LNCaP clone FGC (cell line): ENCODE measurements around the gene PCGF2.

Experiments
- DNase-seq: peaks from one replicate; pipeline ENCODE4 v3.0.0-alpha.2; 2011; ENCODE audit warnings: low read depth
- H3K4me3 ChIP-seq: 2 replicates; pipeline ENCODE4 v1.5.1; 2011; ENCODE audit warnings: mild to moderate bottlenecking, low read depth, low read length, control low read depth
- TF ChIP-seq, protein P1 (sequence below): IDR thresholded peaks from 2 replicates; pipeline ENCODE4 v1.5.1; 2012; ENCODE audit warnings: mild to moderate bottlenecking; ENCODE audit not compliant: control insufficient read depth, insufficient read depth; ENCODE audit errors: extremely low read depth

PCGF2 gene

DNA sequence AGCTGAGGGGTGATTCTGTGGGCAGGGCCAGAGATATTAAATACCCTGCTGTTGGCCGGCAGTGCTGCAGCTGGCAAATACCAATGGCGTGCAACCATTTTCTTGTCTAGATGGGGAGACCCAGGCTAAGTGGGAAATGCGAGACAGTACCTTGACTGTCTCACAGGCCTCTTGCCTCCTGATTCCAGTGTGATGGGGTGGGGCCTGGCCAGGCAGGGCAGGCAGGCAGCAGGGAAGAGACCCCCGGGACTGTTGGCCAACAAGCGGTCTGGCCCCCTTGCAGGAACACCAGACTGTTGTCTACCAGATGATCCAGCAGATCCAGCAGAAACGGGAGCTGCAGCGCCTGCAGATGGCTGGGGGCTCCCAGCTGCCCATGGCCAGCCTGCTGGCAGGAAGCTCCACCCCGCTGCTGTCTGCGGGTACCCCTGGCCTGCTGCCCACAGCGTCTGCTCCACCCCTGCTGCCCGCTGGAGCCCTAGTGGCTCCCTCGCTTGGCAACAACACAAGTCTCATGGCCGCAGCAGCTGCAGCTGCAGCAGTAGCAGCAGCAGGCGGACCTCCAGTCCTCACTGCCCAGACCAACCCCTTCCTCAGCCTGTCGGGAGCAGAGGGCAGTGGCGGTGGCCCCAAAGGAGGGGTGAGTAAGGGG lies 23.7 kb downstream of the PCGF2 start:
- H3K4me3 ChIP-seq: no peak overlapping the region
- TF ChIP-seq, protein P1, sequence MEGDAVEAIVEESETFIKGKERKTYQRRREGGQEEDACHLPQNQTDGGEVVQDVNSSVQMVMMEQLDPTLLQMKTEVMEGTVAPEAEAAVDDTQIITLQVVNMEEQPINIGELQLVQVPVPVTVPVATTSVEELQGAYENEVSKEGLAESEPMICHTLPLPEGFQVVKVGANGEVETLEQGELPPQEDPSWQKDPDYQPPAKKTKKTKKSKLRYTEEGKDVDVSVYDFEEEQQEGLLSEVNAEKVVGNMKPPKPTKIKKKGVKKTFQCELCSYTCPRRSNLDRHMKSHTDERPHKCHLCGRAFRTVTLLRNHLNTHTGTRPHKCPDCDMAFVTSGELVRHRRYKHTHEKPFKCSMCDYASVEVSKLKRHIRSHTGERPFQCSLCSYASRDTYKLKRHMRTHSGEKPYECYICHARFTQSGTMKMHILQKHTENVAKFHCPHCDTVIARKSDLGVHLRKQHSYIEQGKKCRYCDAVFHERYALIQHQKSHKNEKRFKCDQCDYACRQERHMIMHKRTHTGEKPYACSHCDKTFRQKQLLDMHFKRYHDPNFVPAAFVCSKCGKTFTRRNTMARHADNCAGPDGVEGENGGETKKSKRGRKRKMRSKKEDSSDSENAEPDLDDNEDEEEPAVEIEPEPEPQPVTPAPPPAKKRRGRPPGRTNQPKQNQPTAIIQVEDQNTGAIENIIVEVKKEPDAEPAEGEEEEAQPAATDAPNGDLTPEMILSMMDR: no peak
- no peak for DNase-seq

DNA sequence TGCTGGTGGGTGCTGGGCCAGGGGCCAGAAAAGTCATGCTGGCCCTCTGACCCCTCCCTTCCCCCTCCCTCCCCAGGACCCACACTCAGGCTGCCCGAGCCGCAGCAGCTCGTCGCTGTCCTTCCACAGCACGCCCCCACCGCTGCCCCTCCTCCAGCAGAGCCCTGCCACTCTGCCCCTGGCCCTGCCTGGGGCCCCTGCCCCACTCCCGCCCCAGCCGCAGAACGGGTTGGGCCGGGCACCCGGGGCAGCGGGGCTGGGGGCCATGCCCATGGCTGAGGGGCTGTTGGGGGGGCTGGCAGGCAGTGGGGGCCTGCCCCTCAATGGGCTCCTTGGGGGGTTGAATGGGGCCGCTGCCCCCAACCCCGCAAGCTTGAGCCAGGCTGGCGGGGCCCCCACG lies 26.3 kb downstream of the PCGF2 start:
- TF ChIP-seq, protein P1: no peak
- H3K4me3 ChIP-seq: no peak overlapping the region

DNA sequence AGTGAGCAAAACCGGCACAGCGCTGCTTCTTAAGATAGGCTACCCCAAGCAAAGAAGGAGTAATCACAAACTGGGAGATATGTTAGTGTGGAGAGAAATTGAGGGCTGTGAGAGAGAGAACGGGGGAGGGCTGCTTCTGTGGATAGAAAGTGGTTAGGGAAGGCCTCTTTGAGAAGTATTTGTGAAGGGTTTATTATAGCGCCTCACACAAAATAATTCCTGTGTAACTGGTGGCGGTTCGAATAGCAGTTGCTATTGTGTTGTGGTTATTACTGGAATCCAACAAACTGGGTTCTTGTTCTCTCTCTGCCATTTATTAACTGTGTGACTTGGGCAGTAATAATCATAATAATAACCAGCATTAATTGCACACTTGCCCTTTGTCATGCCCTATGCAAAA lies 27.2 kb downstream of the PCGF2 start:
- no peak overlapping the region for H3K4me3 ChIP-seq
- DNase-seq: no peak
- TF ChIP-seq, protein P1: no peak

More for the DNA sequence above, 26.3 kb downstream of the PCGF2 start:
- DNase-seq: no peak

DNA sequence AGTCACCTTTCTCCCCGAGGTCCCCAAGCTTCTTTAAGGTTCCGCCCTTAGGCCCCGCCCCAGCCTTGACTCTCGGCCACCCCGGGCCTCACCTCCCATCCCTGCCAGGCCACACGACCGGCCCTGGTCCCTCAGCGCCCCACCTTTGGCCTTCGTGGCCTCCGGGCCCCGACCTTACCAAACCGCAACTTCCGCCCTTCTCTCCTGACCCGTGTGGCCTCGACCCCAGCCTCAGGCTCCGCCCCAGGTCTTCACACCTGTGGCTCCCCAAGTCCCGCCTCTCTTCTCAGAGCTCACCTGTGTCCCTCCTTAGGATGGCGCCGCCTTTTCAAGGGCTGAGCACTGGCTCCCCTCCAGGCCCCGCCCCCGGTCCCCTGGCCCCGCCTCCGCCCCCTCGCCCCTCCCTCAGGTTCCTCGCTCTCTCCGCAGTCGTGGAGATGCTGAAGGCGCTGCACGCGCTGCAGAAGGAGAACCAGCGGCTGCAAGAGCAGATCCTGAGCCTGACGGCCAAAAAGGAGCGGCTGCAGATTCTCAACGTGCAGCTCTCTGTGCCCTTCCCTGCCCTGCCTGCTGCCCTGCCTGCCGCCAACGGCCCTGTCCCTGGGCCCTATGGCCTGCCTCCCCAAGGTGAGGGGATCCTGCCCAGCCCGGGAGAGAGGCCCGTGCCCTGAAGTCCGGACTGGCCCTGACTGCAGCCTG lies 28.0 kb downstream of the PCGF2 start:
- H3K4me3 ChIP-seq: no peak overlapping the region
- no peak for DNase-seq
- TF ChIP-seq, protein P1: no peak

DNA sequence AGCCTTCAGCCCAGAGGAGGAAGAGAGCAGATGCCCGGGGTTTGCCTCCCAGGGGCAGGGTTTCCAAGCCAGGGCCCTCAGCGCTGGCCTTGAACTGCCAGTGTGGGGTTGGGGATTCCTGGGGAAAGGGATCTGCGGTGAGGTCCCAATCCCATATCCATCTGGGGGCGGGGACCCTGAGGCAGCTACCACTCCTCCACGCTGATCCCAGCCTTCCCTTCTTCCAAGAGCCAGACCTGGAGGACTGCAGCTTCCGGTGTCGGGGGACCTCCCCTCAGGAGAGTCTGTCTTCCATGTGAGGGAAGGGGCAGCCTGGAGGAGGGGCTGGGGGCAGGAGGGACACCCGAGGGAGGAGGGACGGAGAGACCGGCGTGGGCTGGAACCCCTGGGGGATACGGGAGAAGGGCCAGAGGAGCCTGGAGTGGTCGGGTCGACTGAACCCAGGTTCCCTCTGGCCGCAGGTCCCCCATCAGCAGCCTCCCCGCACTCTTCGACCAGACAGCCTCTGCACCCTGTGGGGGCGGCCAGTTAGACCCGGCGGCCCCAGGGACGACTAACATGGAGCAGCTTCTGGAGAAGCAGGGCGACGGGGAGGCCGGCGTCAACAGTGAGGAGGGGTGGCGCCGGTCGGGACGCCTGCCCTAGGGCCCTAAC lies 28.7 kb downstream of the PCGF2 start:
- TF ChIP-seq, protein P1: no peak
- H3K4me3 ChIP-seq: no peak overlapping the region
- DNase-seq: no peak

DNA sequence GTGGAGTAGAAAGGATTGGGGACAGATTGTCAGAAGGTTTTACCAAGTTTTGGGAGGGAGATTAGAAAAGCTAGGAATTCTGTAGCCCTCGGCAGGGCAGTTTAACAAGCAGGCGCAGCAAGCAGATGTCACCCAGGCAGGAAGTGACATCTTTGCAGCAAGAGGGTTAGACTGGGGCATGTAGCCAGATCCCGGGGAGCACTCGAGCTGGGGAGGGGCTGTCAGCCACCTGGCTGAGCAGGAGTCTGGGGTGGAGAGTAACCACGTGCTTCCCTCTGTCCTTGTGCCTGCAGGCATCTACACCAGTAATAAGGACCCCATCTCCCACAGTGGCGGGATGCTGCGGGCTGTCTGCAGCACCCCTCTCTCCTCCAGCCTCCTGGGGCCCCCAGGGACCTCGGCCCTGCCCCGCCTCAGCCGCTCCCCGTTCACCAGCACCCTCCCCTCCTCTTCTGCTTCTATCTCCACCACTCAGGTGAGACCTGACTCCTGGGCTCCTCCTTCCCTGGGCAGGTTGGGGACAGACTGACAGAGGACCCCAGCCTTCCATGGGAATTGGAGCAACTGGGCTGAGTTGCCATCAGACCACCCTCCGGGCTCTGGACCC lies 30.9 kb downstream of the PCGF2 start:
- TF ChIP-seq, protein P1: no peak
- no peak for DNase-seq
- H3K4me3 ChIP-seq: no peak overlapping the region
